Upper lobe of right lung (tissue), 1 donor: ENCODE data around the gene THAP3. TPM values are rescaled to one million over a fixed set of nuclear protein-coding genes. Genes with fewer than 3 reads are reported as not detected.

Experiments
- ATAC-seq: fragments of 200-7000 bp; cut with Tn5 transposase; one replicate; pipeline ENCODE4 v1.9.1; 2020; ENCODE audit warnings: mild to moderate bottlenecking, moderate library complexity
- DNase-seq: peaks from one replicate; pipeline ENCODE4 v3.0.0-alpha.2; 2020
- H3K27ac ChIP-seq: fragments of 200-600 bp; one replicate; pipeline ENCODE4 v1.8.0; 2022
- H3K27me3 ChIP-seq: fragments of 200-600 bp; one replicate; pipeline ENCODE4 v1.8.0; 2022; ENCODE audit warnings: mild to moderate bottlenecking
- H3K36me3 ChIP-seq: fragments of 200-600 bp; one replicate; pipeline ENCODE4 v1.8.0; 2022
- H3K4me1 ChIP-seq: fragments of 200-600 bp; one replicate; pipeline ENCODE4 v1.8.0; 2022
- H3K4me3 ChIP-seq: fragments of 200-600 bp; one replicate; pipeline ENCODE4 v1.8.0; 2022; ENCODE audit warnings: mild to moderate bottlenecking
- H3K9me3 ChIP-seq: fragments of 200-600 bp; one replicate; pipeline ENCODE4 v1.8.0; 2022
- intact Hi-C: fragments of 100-400 bp; cut with DNase I; formaldehyde crosslinking; loops from one replicate; pipeline ENCODE4 v1.11.0; 2022
- total RNA-seq: library from RNA; stranded (reverse); fragmentation: NEBNext Ultra II Directional; extraction: Animal tissue kit (Norgen Biotek cat#: 25700); gene quantifications from one replicate; pipeline ENCODE4 v1.2.1, GENCODE V29; 2021
- TF ChIP-seq, protein P1 (sequence below): fragments of 200-600 bp; IDR thresholded peaks from one replicate; pipeline ENCODE4 v1.8.0; 2022; ENCODE audit warnings: antibody characterized with exemption
- donor health status: DM: no; HTN: yes; CAD: no; lungs with severe emphysema.

Gene THAP3
- total RNA-seq, 1 donor from 2014 or later: 15.3 TPM

DNA sequence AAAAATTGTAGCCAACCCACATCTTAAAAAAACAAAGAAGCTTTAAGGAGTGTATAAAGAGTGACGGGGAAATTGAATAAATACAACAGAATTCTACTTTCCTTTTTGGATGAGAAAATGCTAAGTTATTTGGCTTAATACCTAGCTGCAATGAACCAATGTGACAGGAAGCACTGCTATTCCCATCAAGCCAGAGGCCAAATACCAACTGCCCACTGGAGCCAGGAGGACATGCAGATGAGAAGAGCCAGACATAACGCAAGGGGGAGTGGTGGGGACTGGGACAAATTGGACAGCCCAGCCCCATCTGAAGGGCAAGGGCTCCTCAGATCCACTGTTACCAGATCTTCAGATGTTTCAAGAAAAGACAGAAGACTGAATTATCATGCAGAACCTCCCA lies 51.3 kb downstream of the THAP3 start:
- H3K4me1 ChIP-seq: no peaks in the 10 kb centered on the region
- H3K9me3 ChIP-seq: no peaks in the 10 kb centered on the region
- no peaks in the 10 kb centered on the region for H3K27me3 ChIP-seq
- intact Hi-C loops: no loop called here
- DNase-seq: no peak
- H3K4me3 ChIP-seq: no peak overlapping the region
- ATAC-seq: no peak
- TF ChIP-seq, protein P1, sequence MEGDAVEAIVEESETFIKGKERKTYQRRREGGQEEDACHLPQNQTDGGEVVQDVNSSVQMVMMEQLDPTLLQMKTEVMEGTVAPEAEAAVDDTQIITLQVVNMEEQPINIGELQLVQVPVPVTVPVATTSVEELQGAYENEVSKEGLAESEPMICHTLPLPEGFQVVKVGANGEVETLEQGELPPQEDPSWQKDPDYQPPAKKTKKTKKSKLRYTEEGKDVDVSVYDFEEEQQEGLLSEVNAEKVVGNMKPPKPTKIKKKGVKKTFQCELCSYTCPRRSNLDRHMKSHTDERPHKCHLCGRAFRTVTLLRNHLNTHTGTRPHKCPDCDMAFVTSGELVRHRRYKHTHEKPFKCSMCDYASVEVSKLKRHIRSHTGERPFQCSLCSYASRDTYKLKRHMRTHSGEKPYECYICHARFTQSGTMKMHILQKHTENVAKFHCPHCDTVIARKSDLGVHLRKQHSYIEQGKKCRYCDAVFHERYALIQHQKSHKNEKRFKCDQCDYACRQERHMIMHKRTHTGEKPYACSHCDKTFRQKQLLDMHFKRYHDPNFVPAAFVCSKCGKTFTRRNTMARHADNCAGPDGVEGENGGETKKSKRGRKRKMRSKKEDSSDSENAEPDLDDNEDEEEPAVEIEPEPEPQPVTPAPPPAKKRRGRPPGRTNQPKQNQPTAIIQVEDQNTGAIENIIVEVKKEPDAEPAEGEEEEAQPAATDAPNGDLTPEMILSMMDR: no peak
- peaks cover 56% of the 10 kb centered on the region for H3K36me3 ChIP-seq
- H3K27ac ChIP-seq: no peak overlapping the region

Other genes with a start within 250 kb of the THAP3 start
- gene ACOT7, start 231.1 kb upstream of the THAP3 start, total RNA-seq: 22.8 TPM
- 5.7 TPM for gene HES2, start 204.9 kb upstream of the THAP3 start, total RNA-seq
- gene ESPN, start 200.1 kb upstream of the THAP3 start, total RNA-seq: 4.3 TPM
- 10.0 TPM for gene TNFRSF25, start 158.7 kb upstream of the THAP3 start, total RNA-seq
- gene PLEKHG5, start 133.2 kb upstream of the THAP3 start, total RNA-seq: 12.2 TPM
- 23.6 TPM for gene NOL9, start 70.4 kb upstream of the THAP3 start, total RNA-seq
- gene TAS1R1, start 69.6 kb upstream of the THAP3 start, total RNA-seq: not detected
- gene ZBTB48, start 44.9 kb upstream of the THAP3 start, total RNA-seq: 31.5 TPM
- 21.8 TPM for gene KLHL21, start 22.0 kb upstream of the THAP3 start, total RNA-seq
- 10.8 TPM for gene PHF13, start 11.1 kb upstream of the THAP3 start, total RNA-seq
- 37.6 TPM for gene DNAJC11, start 76.9 kb downstream of the THAP3 start, total RNA-seq
- gene CAMTA1, start 160.6 kb downstream of the THAP3 start, total RNA-seq: 63.4 TPM